GM12864 (cell line): ENCODE data around the gene TLR3.
A peak's percentile ranks its signal among the peaks of the same experiment; 100 is the strongest.

Source experiments
- DNase-seq: peaks from one replicate; pipeline ENCODE4 v3.0.0-alpha.2; 2011; ENCODE audit warnings: low read depth
- H3K4me3 ChIP-seq: 2 replicates; pipeline ENCODE4 v1.5.1; 2011; ENCODE audit warnings: mild to moderate bottlenecking, low read depth, low read length, control low read depth
- CTCF ChIP-seq: IDR thresholded peaks from 2 replicates; pipeline ENCODE4 v1.5.1; 2011; ENCODE audit warnings: low read depth, mild to moderate bottlenecking, moderate library complexity, low read length, control low read depth, inconsistent platforms; ENCODE audit errors: missing control alignments

TLR3 gene

GRCh38 chr4:186095406-186095805, 26.4 kb downstream of the TLR3 start:
- H3K4me3 ChIP-seq = no peak overlapping the region
- DNase-seq = no peak
- no peak for TF ChIP-seq CTCF

GRCh38 chr4:186096681-186097165, 27.8 kb downstream of the TLR3 start:
- no peak overlapping the region for H3K4me3 ChIP-seq
- TF ChIP-seq CTCF = no peak
- DNase-seq = no peak

- DNase-seq = no peak
- no peak for TF ChIP-seq CTCF
- no peak overlapping the region for H3K4me3 ChIP-seq
Observed at GRCh38 chr4:186097386-186097785, 28.4 kb downstream of the TLR3 start.

GRCh38 chr4:186102931-186103330, 34.0 kb downstream of the TLR3 start:
- no peak for DNase-seq
- no peak for TF ChIP-seq CTCF

GRCh38 chr4:186104114-186104889, 35.3 kb downstream of the TLR3 start, which contains the start of gene FAM149A:
FAM149A (plus strand) TSS chr4:186104704.
- peak within 1 kb of the TSS; percentile 46 for H3K4me3 ChIP-seq
- TF ChIP-seq CTCF = no peak
- DNase-seq = no peak

More at GRCh38 chr4:186102931-186103330, 34.0 kb downstream of the TLR3 start:
- no peak overlapping the region for H3K4me3 ChIP-seq

- no peak for TF ChIP-seq CTCF
- peak overlapping the region; percentile 46 for H3K4me3 ChIP-seq
- DNase-seq = no peak
Observed at GRCh38 chr4:186104890-186105646, 36.1 kb downstream of the TLR3 start.
